Transverse colon (tissue), 4 donors: ENCODE data around the gene POLR2L. TPM values are rescaled to one million over a fixed set of nuclear protein-coding genes. Genes with fewer than 3 reads are reported as not detected.

ENCODE experiments used
- DNase-seq: peaks from one replicate; pipeline ENCODE4 v3.0.0-alpha.2; 2019
- H3K27ac ChIP-seq, 4 donors: fragments of 200-600 bp; sonication (generic); 2 replicates each; pipeline ENCODE4 v1.5.1; 2016 to 2018; ENCODE audit warnings: inconsistent platforms in 4 of 4
- H3K27me3 ChIP-seq: fragments of 200-600 bp; sonication (generic); 2 replicates; pipeline ENCODE4 v1.5.1; 2017; ENCODE audit warnings: inconsistent platforms
- H3K36me3 ChIP-seq, 4 donors: fragments of 200-600 bp; sonication (generic); 2 replicates each; pipeline ENCODE4 v1.5.1; 2017 to 2019; ENCODE audit warnings: inconsistent platforms in 4 of 4
- H3K4me1 ChIP-seq, 4 donors: fragments of 200-600 bp; sonication (generic); 2 replicates each; pipeline ENCODE4 v1.5.1; 2017 to 2020; ENCODE audit warnings: inconsistent platforms in 4 of 4
- H3K4me3 ChIP-seq, 4 donors: fragments of 200-600 bp; sonication (generic); 1 replicate in 1 of 4; 2 replicates in 3 of 4; pipeline versions ENCODE4 v1.5.1 to v1.6.1; 2017 to 2019; ENCODE audit warnings: inconsistent platforms in 4 of 4
- H3K9me3 ChIP-seq, 2 donors: fragments of 200-600 bp; sonication (generic); 2 replicates each; pipeline ENCODE4 v1.5.1; 2017 to 2019; ENCODE audit warnings: inconsistent platforms in 2 of 2
- EP300 ChIP-seq: sonication (generic); formaldehyde crosslinking; IDR thresholded peaks from one replicate; pipeline ENCODE4 v1.6.1; 2017; ENCODE audit warnings: antibody characterized with exemption, low read depth
- POLR2A ChIP-seq: fragments of 450-650 bp; IDR thresholded peaks from one replicate; pipeline ENCODE4 v1.6.1; 2016; ENCODE audit warnings: antibody characterized with exemption, mild to moderate bottlenecking, moderate library complexity
- POLR2AphosphoS5 ChIP-seq, 3 donors: sonication (generic); formaldehyde crosslinking; IDR thresholded peaks; one replicate each; pipeline ENCODE4 v1.6.1; 2016; ENCODE audit warnings: antibody characterized with exemption in 3 of 3
- WGBS, 2 donors: methylation state at CpG; one replicate each; pipeline ENCODE4 v1.1.5; 2018; ENCODE audit warnings: low coverage in 1 of 2; 5-methylcytosine and 5-hydroxymethylcytosine counted together
- in situ Hi-C, 4 donors: fragments of 200-750 bp; cut with MboI; loops; one replicate each; pipeline versions ENCODE4 v1.15.0 to v1.15.1; 2017; ENCODE audit warnings: low sequenced_read_pairs in 3 of 4, low pct_ligation_motif_present in 1 of 4, low pct_unique_long_range_greater_than_20kb in 1 of 4
- intact Hi-C: fragments of 100-400 bp; cut with DNase I; formaldehyde crosslinking; loops from one replicate; pipeline ENCODE4 v1.15.1; 2023; ENCODE audit warnings: low total_unique reads
- total RNA-seq, 4 donors: library from RNA; depleted of rRNA; stranded (reverse); fragments of >200 nt; gene quantifications; one replicate each; pipeline ENCODE4 v1.1.0, GENCODE V29; 2016
- TF ChIP-seq, protein P1 (sequence below), 5 experiments: fragments of 200-600 bp in 3 of 5; fragments of 450-650 bp in 2 of 5; sonication (generic) in 3 of 5; IDR thresholded peaks; 1 replicate in 2 of 5; 2 replicates in 3 of 5; pipeline ENCODE4 v1.5.1; 2016 to 2017; ENCODE audit warnings: antibody characterized with exemption in 5 of 5, inconsistent platforms in 3 of 5, mild to moderate bottlenecking in 2 of 5, moderate library complexity in 1 of 5

The POLR2L gene
- total RNA-seq, 4 donors from 2014 or later: 9.7 to 66.6 (median 32.7) TPM

DNA sequence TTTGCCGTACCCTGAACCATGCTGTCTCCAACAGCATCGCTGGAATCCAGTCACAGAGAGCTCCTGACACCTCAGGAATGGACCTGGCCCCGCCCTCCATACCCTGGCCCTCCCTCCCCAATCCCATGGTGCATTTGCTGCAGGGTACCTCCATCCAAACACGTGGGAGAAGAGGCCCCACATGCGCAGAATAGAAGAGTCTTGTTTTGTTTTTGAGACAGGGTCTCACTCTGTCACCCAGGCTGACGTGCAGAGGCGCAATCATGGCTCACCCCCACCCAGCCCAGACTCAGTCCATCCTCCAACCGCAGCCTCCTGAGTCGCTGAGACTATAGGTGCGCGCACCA, 25.9 kb downstream of the POLR2L start:
- no peaks in the 10 kb centered on the region for H3K9me3 ChIP-seq
- WGBS, 2 donors: 84 to 87% methylated on average over 8 to 11 of the region's 11 CpGs
- H3K27ac ChIP-seq: no peak overlapping the region
- in situ Hi-C loops: no loop called here
- peaks cover 16 to 32% (median 21%) of the 10 kb centered on the region in 4 donors for H3K4me1 ChIP-seq
- H3K36me3 ChIP-seq: peaks cover 0 to 13% (median 3%) of the 10 kb centered on the region in 4 donors
- no peak for DNase-seq
- no peak overlapping the region for H3K4me3 ChIP-seq
- TF ChIP-seq EP300: no peak
- no peaks in the 10 kb centered on the region for H3K27me3 ChIP-seq
- intact Hi-C loops: no loop called here

DNA sequence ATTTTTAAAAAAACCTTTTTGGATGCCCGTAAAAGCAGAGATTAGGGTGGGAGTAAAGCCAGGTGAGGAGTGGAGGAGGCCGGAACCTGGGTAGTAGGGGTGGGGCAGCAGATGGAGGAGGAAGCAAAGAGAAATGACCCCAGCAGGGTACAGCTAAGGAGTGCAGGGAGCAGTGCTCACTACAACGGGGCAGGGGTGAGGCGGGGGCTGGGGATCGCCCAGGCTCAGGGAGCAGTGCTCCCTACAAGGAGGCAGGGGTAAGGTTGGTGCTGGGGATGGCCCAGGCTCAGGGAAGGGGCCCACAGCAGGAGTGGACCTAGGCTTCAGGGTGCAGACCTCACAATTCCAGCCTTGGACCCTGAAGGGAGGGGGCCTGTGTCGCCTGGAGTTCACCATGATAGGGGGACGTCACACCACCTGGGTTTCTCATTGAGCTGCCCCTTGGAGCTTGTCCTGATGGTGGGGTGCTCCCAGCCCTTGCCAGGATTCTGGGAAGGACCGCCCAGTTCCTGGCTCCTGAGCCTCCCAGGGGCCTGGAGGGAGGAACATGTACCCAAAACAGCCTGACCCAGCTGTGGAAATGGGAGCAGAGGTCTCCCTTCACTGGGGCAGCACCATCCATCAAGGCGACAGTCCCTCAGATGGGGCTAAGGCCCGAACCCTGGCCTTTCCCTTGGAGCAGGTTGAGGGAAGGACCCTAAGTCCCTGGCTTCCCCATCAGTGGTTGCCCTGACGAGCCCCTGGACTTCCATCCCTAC, 26.5 kb downstream of the POLR2L start:
- no peak for DNase-seq
- intact Hi-C loops: no loop called here
- WGBS, 2 donors: 81% methylated on average over 4 to 11 of the region's 11 CpGs
- H3K36me3 ChIP-seq: peaks cover 0 to 13% (median 3%) of the 10 kb centered on the region in 4 donors
- H3K4me1 ChIP-seq: peaks cover 10 to 31% (median 21%) of the 10 kb centered on the region in 4 donors
- H3K27ac ChIP-seq: no peak overlapping the region
- no peak for TF ChIP-seq EP300
- no peak for TF ChIP-seq POLR2AphosphoS5 (IDR thresholded peaks at IDR 0.05)
- TF ChIP-seq POLR2A: no peak
- TF ChIP-seq, protein P1, sequence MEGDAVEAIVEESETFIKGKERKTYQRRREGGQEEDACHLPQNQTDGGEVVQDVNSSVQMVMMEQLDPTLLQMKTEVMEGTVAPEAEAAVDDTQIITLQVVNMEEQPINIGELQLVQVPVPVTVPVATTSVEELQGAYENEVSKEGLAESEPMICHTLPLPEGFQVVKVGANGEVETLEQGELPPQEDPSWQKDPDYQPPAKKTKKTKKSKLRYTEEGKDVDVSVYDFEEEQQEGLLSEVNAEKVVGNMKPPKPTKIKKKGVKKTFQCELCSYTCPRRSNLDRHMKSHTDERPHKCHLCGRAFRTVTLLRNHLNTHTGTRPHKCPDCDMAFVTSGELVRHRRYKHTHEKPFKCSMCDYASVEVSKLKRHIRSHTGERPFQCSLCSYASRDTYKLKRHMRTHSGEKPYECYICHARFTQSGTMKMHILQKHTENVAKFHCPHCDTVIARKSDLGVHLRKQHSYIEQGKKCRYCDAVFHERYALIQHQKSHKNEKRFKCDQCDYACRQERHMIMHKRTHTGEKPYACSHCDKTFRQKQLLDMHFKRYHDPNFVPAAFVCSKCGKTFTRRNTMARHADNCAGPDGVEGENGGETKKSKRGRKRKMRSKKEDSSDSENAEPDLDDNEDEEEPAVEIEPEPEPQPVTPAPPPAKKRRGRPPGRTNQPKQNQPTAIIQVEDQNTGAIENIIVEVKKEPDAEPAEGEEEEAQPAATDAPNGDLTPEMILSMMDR (IDR thresholded peaks at IDR 0.05): no peak
- H3K4me3 ChIP-seq: no peak overlapping the region
- no peaks in the 10 kb centered on the region for H3K9me3 ChIP-seq
- in situ Hi-C loops: no loop called here
- H3K27me3 ChIP-seq: no peaks in the 10 kb centered on the region

DNA sequence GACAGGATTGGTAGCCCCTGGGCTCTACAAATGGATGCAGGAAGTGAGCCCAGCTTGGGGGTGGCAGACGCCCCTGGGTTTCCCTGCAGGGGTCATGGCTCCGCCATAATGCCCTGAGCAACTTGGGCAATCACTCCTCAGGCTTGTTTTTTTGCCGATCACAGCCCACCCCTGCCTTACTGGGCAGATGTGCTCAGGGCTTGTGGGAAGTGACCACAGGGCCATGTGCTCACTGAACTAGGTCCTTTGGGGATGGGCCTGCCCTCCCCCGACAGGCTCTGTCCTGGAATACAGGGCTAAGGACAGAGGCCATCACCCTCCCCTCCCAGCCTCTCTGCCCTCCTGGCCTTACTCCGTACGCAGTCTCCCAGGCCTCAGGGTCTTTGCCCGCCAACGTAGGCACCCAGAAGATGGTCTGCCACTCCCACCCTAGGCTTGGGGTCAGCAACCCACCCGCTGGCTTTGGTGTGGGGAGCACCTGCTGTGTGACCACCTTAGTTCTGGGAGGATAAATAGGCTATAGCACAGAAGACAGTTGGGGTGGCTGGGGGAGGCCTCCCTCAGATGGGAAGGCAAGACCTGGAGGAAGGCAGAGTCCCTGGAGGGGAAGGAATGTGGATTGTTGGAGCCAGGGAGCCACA, 28.8 kb downstream of the POLR2L start:
- Histone ChIP-seq H3K36me3 (peaks cover 0 to 13% (median 3%) of the 10 kb centered on the region in 4 donors), H3K9me3 (no peaks in the 10 kb centered on the region), H3K4me1 (peaks cover 6 to 29% (median 18%) of the 10 kb centered on the region in 4 donors), H3K27me3 (no peaks in the 10 kb centered on the region), H3K27ac (no peak overlapping the region), H3K4me3 (no peak overlapping the region)
- DNase-seq: no peak
- TF ChIP-seq POLR2AphosphoS5 (IDR thresholded peaks at IDR 0.05) (no peak), EP300 (no peak), POLR2A (no peak)
- TF ChIP-seq, protein P1 (IDR thresholded peaks at IDR 0.05): no peak
- 82% methylated on average over 9 of the region's 9 CpGs; no CpG with 5 or more reads in 1 of the 2 donors for WGBS, 2 donors
- intact Hi-C loops (no loop called here), in situ Hi-C loops (no loop called here)

DNA sequence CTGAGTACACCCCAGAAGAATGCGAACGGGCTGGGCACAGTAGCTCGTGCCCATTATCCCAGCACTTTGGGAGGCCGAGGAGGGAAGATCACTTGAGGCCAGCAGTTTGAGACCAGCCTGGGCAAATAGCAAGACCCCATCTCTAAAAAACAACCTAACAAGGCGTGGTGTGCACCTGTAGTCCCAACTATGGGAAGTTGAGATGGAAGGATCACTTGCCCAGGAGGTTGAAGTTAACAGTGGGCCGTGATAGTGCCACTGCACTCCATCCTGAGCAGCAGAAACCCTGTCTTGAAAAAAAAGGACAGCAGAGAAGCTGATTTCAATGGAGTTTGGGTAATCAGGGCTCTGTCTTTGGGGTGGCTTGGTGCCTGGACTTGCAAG, 29.3 kb downstream of the POLR2L start:
- in situ Hi-C loops: no loop called here
- TF ChIP-seq, protein P1 (IDR thresholded peaks at IDR 0.05): no peak
- TF ChIP-seq POLR2A: no peak
- no peak for TF ChIP-seq POLR2AphosphoS5 (IDR thresholded peaks at IDR 0.05)
- no peak for TF ChIP-seq EP300
- WGBS, 2 donors: 91 to 100% methylated on average over 2 to 6 of the region's 6 CpGs

More for the DNA sequence above, 29.3 kb downstream of the POLR2L start:
- Histone ChIP-seq H3K27ac (no peak overlapping the region), H3K36me3 (peaks cover 0 to 13% (median 3%) of the 10 kb centered on the region in 4 donors), H3K9me3 (no peaks in the 10 kb centered on the region), H3K4me3 (no peak overlapping the region), H3K27me3 (no peaks in the 10 kb centered on the region), H3K4me1 (peaks cover 6 to 30% (median 21%) of the 10 kb centered on the region in 4 donors)
- intact Hi-C loops: no loop called here
- no peak for DNase-seq
